GM18505 (cell line): ENCODE data around the gene GOLGA6D.
A peak's percentile ranks its signal among the peaks of the same experiment; 100 is the strongest.
"Not testable (repeated sequence)": the region's sequence is repeated elsewhere in the genome, so short reads cannot be mapped to it uniquely, and the experiment has no call there.

ENCODE experiments used
- ATAC-seq: cut with Tn5 transposase; IDR thresholded peaks from one replicate; pipeline ENCODE4 v1.9.1; 2021; ENCODE audit not compliant: unreplicated experiment
- POLR2A ChIP-seq: IDR thresholded peaks from 4 replicates; pipeline ENCODE4 v1.6.1; 2011; ENCODE audit warnings: borderline replicate concordance; ENCODE audit not compliant: insufficient read depth, insufficient read length; ENCODE audit errors: extremely low read depth

The GOLGA6D gene

GRCh38 chr15:75275617-75276016, 7.0 kb upstream of the GOLGA6D start:
- not testable (repeated sequence) for ATAC-seq

- ATAC-seq, result not testable (repeated sequence)
Measured at GRCh38 chr15:75278497-75278896, 4.1 kb upstream of the GOLGA6D start.

GRCh38 chr15:75284152-75284551, 1.5 kb downstream of the GOLGA6D start:
- not testable (repeated sequence) for ATAC-seq

GRCh38 chr15:75293660-75294059, 11.0 kb downstream of the GOLGA6D start:
- not testable (repeated sequence) for ATAC-seq

GRCh38 chr15:75298541-75299310, 16.1 kb downstream of the GOLGA6D start:
- ATAC-seq, result peak; percentile 61

GRCh38 chr15:75299311-75299688, 16.7 kb downstream of the GOLGA6D start:
- peak; percentile 53 for ATAC-seq

- not testable (repeated sequence) for ATAC-seq
Measured at GRCh38 chr15:75300026-75300425, 17.4 kb downstream of the GOLGA6D start.

GRCh38 chr15:75302318-75302717, 19.7 kb downstream of the GOLGA6D start:
- ATAC-seq, result no peak
- no peak for TF ChIP-seq POLR2A

GRCh38 chr15:75302753-75303152, 20.1 kb downstream of the GOLGA6D start:
- ATAC-seq, result not testable (repeated sequence)

- TF ChIP-seq POLR2A, result no peak
Measured at GRCh38 chr15:75306188-75306587, 23.6 kb downstream of the GOLGA6D start.

GRCh38 chr15:75307778-75308390, 25.2 kb downstream of the GOLGA6D start:
- ATAC-seq, result no peak
- no peak for TF ChIP-seq POLR2A

More at GRCh38 chr15:75306188-75306587, 23.6 kb downstream of the GOLGA6D start:
- no peak for ATAC-seq

- no peak for ATAC-seq
- TF ChIP-seq POLR2A, result no peak
Measured at GRCh38 chr15:75309711-75310110, 27.1 kb downstream of the GOLGA6D start.

GRCh38 chr15:75312548-75312947, 29.9 kb downstream of the GOLGA6D start:
- not testable (repeated sequence) for ATAC-seq

- no peak for TF ChIP-seq POLR2A
- ATAC-seq, result no peak
Measured at GRCh38 chr15:75313116-75313845, 30.6 kb downstream of the GOLGA6D start.
